Transverse colon (tissue), 4 donors: ENCODE results near the gene NBAS.

Experiments
- CTCF ChIP-seq, 5 experiments: fragments of 200-600 bp in 3 of 5; fragments of 450-650 bp in 2 of 5; sonication (generic) in 3 of 5; IDR thresholded peaks; 1 replicate in 2 of 5; 2 replicates in 3 of 5; pipeline ENCODE4 v1.5.1; 2016 to 2017; ENCODE audit warnings: antibody characterized with exemption in 5 of 5, inconsistent platforms in 3 of 5, mild to moderate bottlenecking in 2 of 5, moderate library complexity in 1 of 5
- POLR2A ChIP-seq: fragments of 450-650 bp; IDR thresholded peaks from one replicate; pipeline ENCODE4 v1.6.1; 2016; ENCODE audit warnings: antibody characterized with exemption, mild to moderate bottlenecking, moderate library complexity
- POLR2AphosphoS5 ChIP-seq, 3 donors: sonication (generic); formaldehyde crosslinking; IDR thresholded peaks; one replicate each; pipeline ENCODE4 v1.6.1; 2016; ENCODE audit warnings: antibody characterized with exemption in 3 of 3

DNA sequence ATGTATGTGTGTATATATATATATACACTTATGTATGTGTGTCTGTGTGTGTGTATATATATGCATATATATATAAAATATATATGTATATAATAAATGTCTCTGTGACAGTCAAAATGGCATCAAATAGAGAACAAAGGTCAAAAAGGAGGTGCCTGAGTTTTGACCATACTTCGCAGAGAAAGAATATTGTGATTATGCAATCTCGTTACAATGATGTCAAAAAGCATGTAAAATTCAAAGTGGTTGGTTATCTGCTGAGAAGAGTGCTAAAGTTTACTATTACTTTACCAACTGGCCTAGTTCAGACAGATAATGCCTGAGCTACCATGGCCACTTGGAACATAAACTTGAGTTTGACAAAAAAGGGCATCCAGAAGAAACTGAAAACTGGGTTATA, 375.0 kb downstream of the NBAS start:
- TF ChIP-seq POLR2A = no peak
- TF ChIP-seq POLR2AphosphoS5 (IDR thresholded peaks at IDR 0.05) = no peak
- TF ChIP-seq CTCF (IDR thresholded peaks at IDR 0.05) = no peak
